Measurements from ENCODE around the gene LIAS.
"Not testable (repeated sequence)": the region's sequence is repeated elsewhere in the genome, so short reads cannot be mapped to it uniquely, and the experiment has no call there.

Gene LIAS

DNA sequence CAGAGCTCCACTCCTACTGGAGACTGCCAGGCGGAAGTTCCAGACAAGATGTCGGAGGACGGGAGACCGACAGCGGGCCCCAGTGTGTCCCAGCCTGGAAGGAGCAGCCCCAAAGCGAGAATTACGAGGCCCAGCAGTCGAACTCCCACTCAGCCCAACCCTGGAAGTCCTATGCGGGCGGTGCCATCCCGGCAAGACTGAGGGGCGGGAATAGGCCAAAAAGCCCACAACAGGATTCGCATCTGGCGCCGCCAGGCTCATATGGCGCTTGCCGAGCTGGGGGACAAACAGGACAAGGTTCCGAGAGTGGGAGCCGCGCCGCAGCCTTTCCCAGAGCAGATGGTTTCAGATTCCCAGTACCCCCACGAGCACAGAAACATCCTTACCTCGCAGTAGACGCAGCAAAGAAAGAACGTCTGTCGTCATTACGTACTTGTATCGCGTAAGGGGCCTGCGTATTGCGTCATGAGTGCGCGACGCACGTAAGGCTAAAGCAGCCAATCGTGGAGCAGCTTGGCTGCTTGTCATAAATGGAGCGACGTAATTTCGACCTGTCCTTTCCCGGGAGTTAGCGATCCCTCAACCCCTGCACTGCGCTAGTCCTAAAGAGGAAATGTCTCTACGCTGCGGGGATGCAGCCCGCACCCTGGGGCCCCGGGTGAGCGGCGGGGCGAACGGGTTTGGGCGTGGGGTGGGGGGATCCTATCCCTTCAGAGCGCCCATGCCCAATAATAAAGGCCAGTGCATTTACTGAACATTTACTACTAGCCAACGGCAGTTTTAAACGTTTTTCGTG, at the start of gene LIAS, which contains the start of gene RPL9:
Gene LIAS, plus strand, starts transcription at position 552 of the 796 bp plus-strand sequence. Its CDS starts 62 bp downstream, at position 614.
Gene RPL9, minus strand, starts transcription at position 418 of the 796 bp plus-strand sequence. CDS start 483 bp downstream, outside the sequence.
- Mint-ChIP-seq H3K27me3 (ENCODE audit: low read depth) (peaks cover 2% of the 10 kb centered on the region), H3K4me3 (peak within 1 kb of the TSS; percentile 99), H3K9me3 (no peaks in the 10 kb centered on the region), H3K36me3 (ENCODE audit: low read depth) (peaks cover 52% of the 10 kb centered on the region), H3K4me1 (ENCODE audit: low read depth) (peaks cover 29% of the 10 kb centered on the region), H3K27ac (peak within 1 kb of the TSS; percentile 99)
- peak; percentile 95 for DNase-seq (ENCODE audit: low spot score)

DNA sequence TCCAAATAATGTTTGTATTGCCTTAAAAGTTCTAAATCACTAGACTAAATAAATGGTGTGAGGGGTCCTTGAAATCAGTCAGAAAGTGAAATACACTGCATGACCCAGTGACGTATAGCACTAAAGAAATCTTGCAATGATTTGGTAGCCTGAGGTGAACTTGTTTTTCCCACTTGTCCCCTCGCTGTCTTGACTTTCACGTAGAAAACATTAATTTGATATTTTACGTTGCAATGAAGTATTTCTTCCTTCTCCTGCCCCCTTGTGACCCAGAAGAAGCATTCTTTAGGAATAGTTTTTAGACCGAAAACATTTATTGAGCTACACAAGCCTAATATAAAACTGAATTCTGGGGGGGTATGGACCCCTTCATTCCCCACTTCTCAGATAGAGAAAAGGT, 48.4 kb upstream of the LIAS start:
- H3K36me3 Mint-ChIP-seq (ENCODE audit: low read depth): no peaks in the 10 kb centered on the region
- H3K27ac Mint-ChIP-seq: no peak overlapping the region
- no peak for DNase-seq (ENCODE audit: low spot score)
- no peak overlapping the region for H3K4me3 Mint-ChIP-seq
- no peaks in the 10 kb centered on the region for H3K4me1 Mint-ChIP-seq (ENCODE audit: low read depth)
- no peaks in the 10 kb centered on the region for H3K9me3 Mint-ChIP-seq
- H3K27me3 Mint-ChIP-seq (ENCODE audit: low read depth): peaks cover 9% of the 10 kb centered on the region

DNA sequence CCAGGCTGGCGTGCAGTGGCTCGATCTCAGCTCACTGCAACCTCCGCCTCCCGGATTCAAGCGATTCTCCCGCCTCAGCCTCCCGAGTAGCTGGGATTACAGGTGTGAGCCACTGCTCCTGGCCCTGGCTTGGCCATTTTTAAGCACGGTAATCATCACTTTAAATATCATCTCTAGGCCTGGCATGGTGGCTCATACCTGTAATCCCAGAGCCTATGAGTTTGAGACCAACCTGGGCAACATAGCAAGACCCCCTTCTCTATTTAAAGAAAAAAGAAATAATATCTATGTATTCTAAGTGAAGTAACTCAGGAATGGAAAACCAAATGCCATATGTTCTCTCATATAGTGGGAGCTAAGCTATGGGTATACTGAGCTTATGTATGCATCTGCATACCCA, 47.3 kb upstream of the LIAS start:
- H3K27ac Mint-ChIP-seq; H3K27me3 Mint-ChIP-seq (ENCODE audit: low read depth): not testable (repeated sequence)

DNA sequence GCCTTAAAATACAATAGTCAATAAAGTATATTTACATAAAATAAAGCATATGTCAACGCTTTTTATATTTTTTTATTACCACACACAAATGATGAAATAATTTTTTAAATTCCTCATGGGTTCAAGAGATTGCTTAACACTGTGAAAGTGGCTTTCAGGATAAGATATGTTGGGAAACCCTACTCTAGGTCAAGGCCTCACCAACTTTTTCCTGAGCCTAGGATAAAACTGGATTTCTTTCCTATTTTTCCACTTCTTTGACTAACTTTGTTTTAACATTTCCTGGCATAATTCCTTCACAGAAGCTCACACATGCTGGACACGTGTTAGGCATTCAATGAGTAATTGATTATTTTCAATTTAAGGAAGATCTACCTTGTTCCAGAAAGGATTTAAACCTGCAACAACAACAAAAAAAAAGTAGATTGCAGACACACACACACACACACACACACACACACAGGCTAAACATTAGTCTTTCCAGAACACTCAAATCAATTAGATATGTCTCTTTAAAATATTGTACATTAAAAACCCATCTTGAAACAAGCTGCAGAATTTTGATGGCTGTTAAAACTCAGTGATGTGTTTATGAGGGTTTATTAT, 43.1 kb upstream of the LIAS start:
- H3K27ac Mint-ChIP-seq: no peak overlapping the region

More for the DNA sequence above, 47.3 kb upstream of the LIAS start:
- not testable (repeated sequence) for H3K4me1 Mint-ChIP-seq (ENCODE audit: low read depth); DNase-seq (ENCODE audit: low spot score); H3K9me3 Mint-ChIP-seq; H3K4me3 Mint-ChIP-seq; H3K36me3 Mint-ChIP-seq (ENCODE audit: low read depth)

DNA sequence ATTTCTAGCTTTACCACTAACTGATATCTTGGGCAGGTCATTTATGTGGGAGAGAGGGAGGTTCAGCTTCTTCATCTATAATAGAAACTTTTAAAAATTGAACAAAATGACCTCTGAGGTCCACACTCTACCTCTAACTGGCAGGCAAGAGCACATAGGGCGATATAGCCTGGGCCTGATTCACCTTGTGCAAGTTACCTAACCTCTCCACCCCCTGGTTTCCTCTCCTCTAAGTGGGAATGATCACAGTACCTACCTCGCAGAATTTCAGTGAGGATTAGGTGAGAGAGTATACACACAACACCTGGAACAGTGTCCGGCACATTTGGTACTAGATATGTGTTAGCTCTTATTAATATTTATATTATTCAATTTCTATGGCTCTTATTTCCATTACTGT, 36.6 kb upstream of the LIAS start:
- Mint-ChIP-seq H3K27me3 (ENCODE audit: low read depth) (no peaks in the 10 kb centered on the region), H3K4me3 (no peak overlapping the region), H3K36me3 (ENCODE audit: low read depth) (no peaks in the 10 kb centered on the region), H3K4me1 (ENCODE audit: low read depth) (no peaks in the 10 kb centered on the region), H3K27ac (no peak overlapping the region), H3K9me3 (no peaks in the 10 kb centered on the region)
- no peak for DNase-seq (ENCODE audit: low spot score)

More for the DNA sequence above, 43.1 kb upstream of the LIAS start:
- H3K36me3 Mint-ChIP-seq (ENCODE audit: low read depth): no peaks in the 10 kb centered on the region
- no peak overlapping the region for H3K4me3 Mint-ChIP-seq
- no peaks in the 10 kb centered on the region for H3K4me1 Mint-ChIP-seq (ENCODE audit: low read depth)
- H3K9me3 Mint-ChIP-seq: no peaks in the 10 kb centered on the region
- DNase-seq (ENCODE audit: low spot score): no peak
- no peaks in the 10 kb centered on the region for H3K27me3 Mint-ChIP-seq (ENCODE audit: low read depth)

DNA sequence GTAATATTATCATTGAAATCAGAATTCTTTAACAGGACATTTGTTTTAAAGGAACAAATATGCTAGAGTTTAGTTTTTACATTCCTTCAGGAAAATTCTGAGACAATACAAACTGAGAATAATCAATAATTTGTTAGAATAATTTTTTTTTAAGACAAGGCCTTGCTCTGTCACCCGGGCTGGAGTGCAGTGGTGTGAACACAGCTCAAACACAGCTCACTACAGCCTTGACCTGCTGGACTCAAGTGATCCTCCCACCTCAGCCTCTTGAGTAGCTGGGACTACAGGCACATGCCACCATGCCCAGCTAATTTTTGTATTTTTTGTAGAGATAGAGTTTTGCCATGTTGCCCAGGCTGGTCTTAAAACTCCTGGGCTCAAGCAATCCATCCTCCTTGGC, 33.6 kb upstream of the LIAS start:
- H3K36me3 Mint-ChIP-seq (ENCODE audit: low read depth); H3K27ac Mint-ChIP-seq; H3K9me3 Mint-ChIP-seq; H3K4me1 Mint-ChIP-seq (ENCODE audit: low read depth); H3K27me3 Mint-ChIP-seq (ENCODE audit: low read depth); H3K4me3 Mint-ChIP-seq; DNase-seq (ENCODE audit: low spot score): not testable (repeated sequence)

DNA sequence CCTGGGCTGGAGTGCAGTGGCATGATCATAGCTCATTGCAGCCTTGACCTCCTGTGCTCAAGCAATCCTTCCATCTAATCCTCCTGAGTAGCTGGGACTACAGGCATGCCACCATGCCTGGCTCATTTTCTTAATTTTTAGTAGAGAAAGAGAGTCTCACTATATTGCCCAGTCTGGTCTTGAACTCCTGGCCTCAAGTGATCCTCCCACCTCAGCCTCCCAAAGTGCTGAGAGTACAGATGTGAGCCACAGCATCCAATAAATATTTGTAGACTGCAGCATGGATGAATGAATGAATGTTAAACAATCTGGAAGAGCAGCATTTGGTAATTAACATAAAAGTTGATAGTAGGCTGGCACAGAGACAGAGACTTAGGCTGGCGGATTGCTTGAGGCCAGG, 32.1 kb upstream of the LIAS start:
- no peak overlapping the region for H3K4me3 Mint-ChIP-seq
- H3K36me3 Mint-ChIP-seq (ENCODE audit: low read depth): no peaks in the 10 kb centered on the region
- H3K27ac Mint-ChIP-seq: no peak overlapping the region
- no peaks in the 10 kb centered on the region for H3K4me1 Mint-ChIP-seq (ENCODE audit: low read depth)
- no peaks in the 10 kb centered on the region for H3K9me3 Mint-ChIP-seq
- no peak for DNase-seq (ENCODE audit: low spot score)
- peaks cover 8% of the 10 kb centered on the region for H3K27me3 Mint-ChIP-seq (ENCODE audit: low read depth)

DNA sequence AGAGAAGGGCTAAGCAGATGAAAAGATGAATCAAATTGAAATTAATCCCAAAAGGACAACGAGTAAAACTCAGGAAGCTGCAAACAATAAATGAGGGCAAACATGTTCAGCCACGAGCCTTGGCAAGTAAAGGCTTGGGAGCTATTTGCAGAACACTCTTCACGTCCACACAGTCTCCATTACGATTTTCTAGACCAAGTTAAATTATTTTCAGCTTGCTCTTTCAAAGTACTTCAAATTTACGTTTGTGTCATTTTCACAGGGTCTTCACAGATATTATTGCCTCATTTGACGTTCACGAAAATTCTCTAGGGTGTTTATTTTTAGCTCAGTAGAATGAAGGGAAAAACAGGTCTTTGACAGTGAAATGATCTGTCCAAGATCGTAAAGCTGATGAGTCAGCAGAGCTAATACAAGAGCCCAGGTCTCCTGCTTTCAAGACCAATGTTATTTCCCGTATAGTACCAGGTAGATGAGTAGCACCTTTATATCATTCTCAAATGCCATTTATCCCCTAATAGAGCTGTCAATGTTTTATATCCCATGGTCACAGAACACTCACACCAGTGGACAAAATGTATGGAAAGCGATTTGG, 31.2 kb upstream of the LIAS start:
- Mint-ChIP-seq H3K36me3 (ENCODE audit: low read depth) (no peaks in the 10 kb centered on the region), H3K4me3 (no peak overlapping the region), H3K27ac (no peak overlapping the region), H3K4me1 (ENCODE audit: low read depth) (no peaks in the 10 kb centered on the region), H3K9me3 (no peaks in the 10 kb centered on the region), H3K27me3 (ENCODE audit: low read depth) (peaks cover 8% of the 10 kb centered on the region)
- no peak for DNase-seq (ENCODE audit: low spot score)

DNA sequence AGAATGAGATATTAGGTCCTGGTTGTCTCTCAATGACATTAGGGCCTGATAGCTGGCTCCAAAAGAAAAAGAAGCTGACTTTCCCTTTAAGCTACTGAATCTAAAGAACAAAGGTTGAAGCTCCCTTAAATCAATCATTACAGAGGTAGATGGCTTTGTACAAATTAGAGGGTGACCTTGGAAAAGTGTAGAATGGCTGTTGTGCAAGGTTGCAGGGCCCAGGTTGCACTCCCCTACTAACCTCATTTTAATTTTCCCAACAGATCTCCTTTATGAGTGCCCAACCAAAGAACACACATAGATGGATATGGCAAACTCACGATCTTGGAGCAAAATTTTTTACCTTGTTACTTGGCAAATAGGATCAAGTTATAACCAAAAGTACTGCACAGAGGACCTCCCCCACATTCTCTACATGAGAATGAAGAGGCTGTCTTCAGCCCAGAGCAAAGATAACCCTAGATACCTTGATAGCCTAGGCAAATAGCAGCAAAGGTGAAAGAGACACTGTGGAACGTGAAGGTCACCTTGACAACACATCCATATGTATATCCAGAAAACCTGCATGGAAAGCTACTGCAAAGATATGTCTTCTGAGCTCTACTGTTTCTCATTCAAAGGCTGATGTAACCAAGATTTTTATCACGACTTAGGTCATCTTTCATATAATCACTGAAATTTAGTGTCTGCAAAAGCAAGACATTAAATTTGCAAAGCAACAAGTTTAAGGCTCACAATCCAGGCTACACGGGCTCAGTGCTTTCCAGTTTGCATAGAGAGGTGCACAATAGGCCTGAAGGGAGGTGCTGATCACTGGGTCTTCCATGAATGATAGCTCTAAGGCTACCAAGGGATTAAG, 29.2 kb upstream of the LIAS start:
- no peak overlapping the region for H3K4me3 Mint-ChIP-seq
- DNase-seq (ENCODE audit: low spot score): no peak

DNA sequence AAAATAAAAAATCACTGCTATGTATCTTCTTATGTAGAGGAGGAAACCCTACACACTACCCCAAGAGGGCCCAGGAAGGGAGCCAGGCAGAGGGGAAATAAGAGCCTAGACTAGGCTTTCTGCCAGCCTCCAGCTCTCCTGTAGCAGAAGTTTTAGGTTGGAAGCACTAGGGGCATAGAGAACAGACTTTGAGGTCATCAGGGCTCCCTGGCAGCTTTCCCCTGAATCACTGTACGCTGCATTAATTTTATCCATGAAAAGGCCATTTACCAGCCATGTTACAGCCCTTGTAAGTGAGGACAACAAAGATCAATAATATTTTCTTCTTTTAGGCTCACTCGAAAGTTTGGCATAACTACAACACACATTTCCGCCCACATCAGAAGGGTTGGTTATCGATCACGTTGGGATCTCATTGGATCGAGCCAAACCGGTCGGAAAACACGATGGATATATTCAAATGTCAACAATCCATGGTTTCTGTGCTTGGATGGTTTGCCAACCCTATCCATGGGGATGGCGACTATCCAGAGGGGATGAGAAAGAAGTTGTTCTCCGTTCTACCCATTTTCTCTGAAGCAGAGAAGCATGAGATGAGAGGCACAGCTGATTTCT, 24.9 kb upstream of the LIAS start:
- H3K36me3 Mint-ChIP-seq (ENCODE audit: low read depth): no peaks in the 10 kb centered on the region
- no peak overlapping the region for H3K4me3 Mint-ChIP-seq
- no peak overlapping the region for H3K27ac Mint-ChIP-seq
- H3K27me3 Mint-ChIP-seq (ENCODE audit: low read depth): peaks cover 27% of the 10 kb centered on the region
- H3K4me1 Mint-ChIP-seq (ENCODE audit: low read depth): no peaks in the 10 kb centered on the region
- H3K9me3 Mint-ChIP-seq: no peaks in the 10 kb centered on the region
- DNase-seq (ENCODE audit: low spot score): no peak

More for the DNA sequence above, 29.2 kb upstream of the LIAS start:
- H3K27ac Mint-ChIP-seq: no peak overlapping the region
- H3K27me3 Mint-ChIP-seq (ENCODE audit: low read depth): peaks cover 8% of the 10 kb centered on the region
- H3K36me3 Mint-ChIP-seq (ENCODE audit: low read depth): no peaks in the 10 kb centered on the region
- no peaks in the 10 kb centered on the region for H3K4me1 Mint-ChIP-seq (ENCODE audit: low read depth)
- H3K9me3 Mint-ChIP-seq: no peaks in the 10 kb centered on the region

DNA sequence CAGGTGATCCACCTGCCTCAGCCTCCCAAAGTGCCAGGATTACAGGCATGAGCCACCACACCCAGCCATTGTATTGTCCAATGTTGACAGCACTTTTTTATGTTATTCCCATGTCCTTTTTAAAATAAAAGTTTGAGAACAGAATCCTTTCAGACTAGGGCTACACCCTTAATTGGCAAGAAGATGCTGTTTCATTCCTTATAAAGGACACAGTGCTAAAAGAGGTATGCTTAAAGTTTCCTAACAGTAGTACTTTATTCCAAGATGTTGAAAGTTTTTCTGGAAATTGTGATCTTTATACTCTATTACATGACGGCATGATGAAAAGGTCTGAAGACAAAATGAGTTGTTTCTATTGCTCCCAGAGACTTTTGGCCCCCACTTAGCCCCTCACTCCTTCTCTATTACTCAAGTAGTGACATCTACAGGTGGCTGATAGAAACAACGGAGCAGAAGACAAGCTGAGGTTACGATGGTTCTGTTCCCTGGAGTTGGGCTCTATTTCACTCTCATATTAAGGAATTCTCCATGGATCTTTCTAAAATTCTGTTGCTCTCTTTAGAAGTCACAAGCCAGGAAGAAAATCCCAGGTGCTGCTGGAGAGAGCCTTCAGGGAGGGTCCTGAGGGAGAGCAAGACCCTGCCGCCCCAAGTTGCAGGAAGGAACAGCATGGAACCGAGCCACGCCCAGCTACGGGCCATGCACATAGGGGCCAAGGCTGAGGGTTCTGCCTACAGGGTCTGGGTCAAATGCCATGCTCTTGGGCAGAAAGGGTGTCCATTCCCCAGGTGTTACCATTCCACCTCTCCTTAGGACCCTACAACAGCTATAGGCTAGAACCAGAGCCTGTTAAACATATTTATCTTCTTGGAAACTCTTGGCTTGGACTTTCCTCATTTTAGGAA, 22.9 kb upstream of the LIAS start:
- Mint-ChIP-seq H3K36me3 (ENCODE audit: low read depth) (no peaks in the 10 kb centered on the region), H3K4me1 (ENCODE audit: low read depth) (no peaks in the 10 kb centered on the region), H3K9me3 (no peaks in the 10 kb centered on the region)

DNA sequence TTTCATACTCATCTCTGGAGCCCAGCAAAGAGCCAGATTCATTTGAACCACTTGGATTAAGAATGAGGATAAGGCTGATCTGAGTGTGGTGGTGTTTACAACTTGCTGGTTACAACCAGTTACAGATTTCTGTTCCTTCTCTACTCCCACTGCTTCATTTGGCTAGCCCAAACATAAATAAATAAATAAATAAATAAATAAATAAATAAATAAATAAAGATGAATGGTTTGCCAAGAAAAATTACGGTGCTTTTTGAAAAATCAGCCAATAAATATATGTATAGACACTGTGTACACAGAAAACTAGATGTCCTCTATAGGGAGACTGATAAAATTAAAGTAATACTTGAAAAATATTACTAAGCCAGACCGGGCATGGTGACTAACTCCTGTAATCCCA, 17.3 kb upstream of the LIAS start:
- Mint-ChIP-seq H3K4me3 (no peak overlapping the region), H3K36me3 (ENCODE audit: low read depth) (no peaks in the 10 kb centered on the region), H3K27me3 (ENCODE audit: low read depth) (peaks cover 24% of the 10 kb centered on the region), H3K4me1 (ENCODE audit: low read depth) (no peaks in the 10 kb centered on the region), H3K27ac (no peak overlapping the region), H3K9me3 (no peaks in the 10 kb centered on the region)
- no peak for DNase-seq (ENCODE audit: low spot score)

More for the DNA sequence above, 22.9 kb upstream of the LIAS start:
- H3K4me3 Mint-ChIP-seq: no peak overlapping the region
- no peak overlapping the region for H3K27ac Mint-ChIP-seq
- DNase-seq (ENCODE audit: low spot score): no peak
- H3K27me3 Mint-ChIP-seq (ENCODE audit: low read depth): peaks cover 26% of the 10 kb centered on the region

All from T-helper 2 cell treated with Interferon-gamma antibody and Interleukin-4, amounts not matched to agents 5 μg/mL and 100 μg/mL, for 36 hours (primary cell).